ENCODE measurements around the gene TANGO2.

GRCh38 chr22:20003304-20003703, 17.6 kb upstream of the TANGO2 start:
- TF ChIP-seq EZH2 (IDR thresholded peaks at IDR 0.05; ENCODE audit: borderline replicate concordance, insufficient read depth, low read length, poor library complexity, severe bottlenecking): no peak
- TF ChIP-seq SMC3 (conservative IDR thresholded peaks at IDR 0.05; ENCODE audit: poor library complexity): no peak
- no peak for TF ChIP-seq CTCF (IDR thresholded peaks at IDR 0.05; ENCODE audit: poor library complexity, severe bottlenecking)
- TF ChIP-seq REST (IDR thresholded peaks at IDR 0.05; ENCODE audit: borderline replicate concordance): no peak
- no peak for TF ChIP-seq MXI1 (conservative IDR thresholded peaks at IDR 0.05; ENCODE audit: poor library complexity, severe bottlenecking)

Measured in neural cell (in vitro differentiated cells).